Mucosa of descending colon (tissue), 3 donors: ENCODE measurements around the gene MAGI2. TPM values are rescaled to one million over a fixed set of nuclear protein-coding genes. Genes with fewer than 3 reads are reported as not detected.

Experiments used
- ATAC-seq: fragments of 200-7000 bp; cut with Tn5 transposase; one replicate; pipeline ENCODE4 v1.9.1; 2020; ENCODE audit warnings: mild to moderate bottlenecking, moderate library complexity
- DNase-seq, 3 donors: peaks; one replicate each; pipeline ENCODE4 v3.0.0-alpha.2; 2020
- H3K36me3 ChIP-seq: fragments of 200-600 bp; one replicate; pipeline ENCODE4 v1.8.0; 2021; ENCODE audit warnings: low read depth, mild to moderate bottlenecking
- H3K4me1 ChIP-seq: fragments of 200-600 bp; one replicate; pipeline ENCODE4 v1.8.0; 2021; ENCODE audit warnings: low read depth, mild to moderate bottlenecking
- H3K4me3 ChIP-seq: fragments of 200-600 bp; one replicate; pipeline ENCODE4 v1.8.0; 2021; ENCODE audit warnings: mild to moderate bottlenecking
- H3K9me3 ChIP-seq: fragments of 200-600 bp; one replicate; pipeline ENCODE4 v1.8.0; 2021; ENCODE audit warnings: mild to moderate bottlenecking
- intact Hi-C, 2 donors: fragments of 100-400 bp; cut with DNase I in 1 of 2; cut with micrococcal nuclease in 1 of 2; formaldehyde crosslinking; loops; one replicate each; pipeline versions ENCODE4 v1.11.0 to v1.11.1; 2022; cut with DNase I, micrococcal nuclease
- total RNA-seq, 3 donors: library from RNA; stranded (reverse); fragmentation: NEBNext Ultra II Directional in 2 of 3; extraction: Animal tissue kit (Norgen Biotek cat#: 25700) in 2 of 3; gene quantifications; one replicate each; pipeline versions ENCODE4 v1.2.1 to v1.2.4, GENCODE V29; 2021 to 2023
- TF ChIP-seq, protein P1 (sequence below): fragments of 200-600 bp; IDR thresholded peaks from one replicate; pipeline ENCODE4 v1.8.0; 2022; ENCODE audit warnings: antibody characterized with exemption, mild to moderate bottlenecking
- donor health status: DM: no; HTN: no; CAD: no; lungs with moderate emphysema.
- donor health status: DM: no; HTN: no; CAD: no.
- donor health status: DM: no; HTN: yes; CAD: no.

MAGI2 gene
- total RNA-seq, 3 donors from 2014 or later = 1.9 to 14.5 (median 2.7) TPM

DNA sequence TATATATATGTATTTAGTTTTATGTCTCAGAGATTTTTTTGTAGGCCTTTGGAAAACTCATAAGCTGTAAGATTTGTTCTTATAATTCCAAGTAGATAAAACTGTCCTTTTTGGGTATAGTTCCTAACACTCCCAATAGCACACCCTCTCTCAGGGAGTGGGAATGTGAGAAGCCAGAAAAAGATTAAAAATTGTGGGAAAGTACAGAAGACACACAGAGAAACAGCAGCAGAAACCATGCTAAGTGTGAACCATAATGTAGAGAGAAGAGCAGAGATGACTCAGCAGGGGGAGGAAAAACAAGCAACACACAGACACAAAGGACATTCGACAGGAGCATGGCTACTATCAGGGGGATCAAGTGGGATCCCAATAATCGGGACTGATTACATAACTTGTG is 401.6 kb downstream of the MAGI2 start:
- TF ChIP-seq, protein P1, sequence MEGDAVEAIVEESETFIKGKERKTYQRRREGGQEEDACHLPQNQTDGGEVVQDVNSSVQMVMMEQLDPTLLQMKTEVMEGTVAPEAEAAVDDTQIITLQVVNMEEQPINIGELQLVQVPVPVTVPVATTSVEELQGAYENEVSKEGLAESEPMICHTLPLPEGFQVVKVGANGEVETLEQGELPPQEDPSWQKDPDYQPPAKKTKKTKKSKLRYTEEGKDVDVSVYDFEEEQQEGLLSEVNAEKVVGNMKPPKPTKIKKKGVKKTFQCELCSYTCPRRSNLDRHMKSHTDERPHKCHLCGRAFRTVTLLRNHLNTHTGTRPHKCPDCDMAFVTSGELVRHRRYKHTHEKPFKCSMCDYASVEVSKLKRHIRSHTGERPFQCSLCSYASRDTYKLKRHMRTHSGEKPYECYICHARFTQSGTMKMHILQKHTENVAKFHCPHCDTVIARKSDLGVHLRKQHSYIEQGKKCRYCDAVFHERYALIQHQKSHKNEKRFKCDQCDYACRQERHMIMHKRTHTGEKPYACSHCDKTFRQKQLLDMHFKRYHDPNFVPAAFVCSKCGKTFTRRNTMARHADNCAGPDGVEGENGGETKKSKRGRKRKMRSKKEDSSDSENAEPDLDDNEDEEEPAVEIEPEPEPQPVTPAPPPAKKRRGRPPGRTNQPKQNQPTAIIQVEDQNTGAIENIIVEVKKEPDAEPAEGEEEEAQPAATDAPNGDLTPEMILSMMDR = no peak
- intact Hi-C loops = no loop called here
- DNase-seq = no peak
- no peak for ATAC-seq
- H3K4me3 ChIP-seq = no peak overlapping the region
- no peaks in the 10 kb centered on the region for H3K4me1 ChIP-seq
- H3K9me3 ChIP-seq = no peaks in the 10 kb centered on the region
- H3K36me3 ChIP-seq = no peaks in the 10 kb centered on the region

DNA sequence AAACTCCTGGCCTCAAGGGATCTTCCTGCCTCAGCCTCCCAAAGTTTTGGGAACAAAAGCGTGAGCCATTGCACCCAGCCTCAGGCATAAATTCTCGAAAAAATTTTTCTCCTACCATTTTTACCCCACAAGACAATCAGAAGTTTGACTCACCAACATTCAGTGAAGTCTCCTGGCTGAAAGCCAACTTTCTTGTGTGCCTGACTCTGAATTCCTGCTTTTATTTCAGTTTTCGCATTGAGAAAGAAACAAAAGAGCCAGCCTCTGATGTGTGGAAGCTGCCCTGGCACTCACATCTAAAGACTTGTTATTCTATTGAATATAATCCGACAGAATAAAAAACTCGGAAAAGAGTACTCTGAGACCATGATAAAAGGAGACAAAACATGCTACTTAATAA is 402.9 kb downstream of the MAGI2 start:
- no peak for ATAC-seq
- Histone ChIP-seq H3K4me1 (no peaks in the 10 kb centered on the region), H3K9me3 (no peaks in the 10 kb centered on the region), H3K4me3 (no peak overlapping the region), H3K36me3 (no peaks in the 10 kb centered on the region)
- intact Hi-C loops = no loop called here
- TF ChIP-seq, protein P1 = no peak
- no peak for DNase-seq

DNA sequence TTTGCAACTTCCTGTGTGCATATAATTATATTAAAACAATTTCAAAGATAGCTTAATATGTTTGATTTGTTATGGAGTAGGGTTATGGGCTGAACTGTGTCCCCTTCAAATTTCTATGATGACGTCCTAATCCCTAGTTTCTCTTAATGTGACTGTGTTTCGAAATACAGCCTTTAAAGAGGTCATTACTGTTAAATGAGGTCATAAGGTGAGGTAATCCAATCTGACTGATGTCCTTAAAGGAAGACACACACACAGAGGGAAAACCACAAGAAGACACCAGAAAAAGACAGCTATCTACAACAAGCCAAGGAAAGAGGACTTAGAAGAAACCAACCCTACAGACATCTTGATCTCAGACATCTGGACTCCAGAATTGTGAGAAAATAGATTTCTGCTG is 407.4 kb downstream of the MAGI2 start:
- H3K4me1 ChIP-seq = no peaks in the 10 kb centered on the region
- H3K4me3 ChIP-seq = no peak overlapping the region
- TF ChIP-seq, protein P1 = no peak
- intact Hi-C loops = no loop called here
- no peak for DNase-seq
- no peaks in the 10 kb centered on the region for H3K9me3 ChIP-seq
- ATAC-seq = no peak
- H3K36me3 ChIP-seq = no peaks in the 10 kb centered on the region

DNA sequence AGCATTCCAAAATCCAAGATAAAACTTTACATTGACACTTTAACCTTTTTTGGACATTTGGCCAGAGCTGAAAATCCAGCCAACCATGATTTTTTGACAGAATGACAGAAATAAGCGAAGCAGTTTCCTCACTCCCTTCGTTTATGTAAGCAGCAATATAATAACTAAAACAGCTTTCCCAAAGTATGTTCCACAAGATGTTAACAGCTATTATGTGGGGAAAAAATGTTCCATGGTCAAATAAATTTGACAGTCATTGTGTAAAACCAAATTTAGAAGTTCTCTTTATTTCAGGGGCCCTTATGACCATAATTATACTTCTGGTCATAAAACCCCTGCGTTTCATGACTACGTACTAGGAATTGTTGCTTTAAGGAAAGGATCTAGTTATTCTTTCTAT is 416.5 kb downstream of the MAGI2 start:
- Histone ChIP-seq H3K4me1 (no peaks in the 10 kb centered on the region), H3K36me3 (no peaks in the 10 kb centered on the region), H3K4me3 (no peak overlapping the region), H3K9me3 (no peaks in the 10 kb centered on the region)
- intact Hi-C loops = no loop called here
- no peak for ATAC-seq
- TF ChIP-seq, protein P1 = no peak
- no peak for DNase-seq

GRCh38 chr7:79036356-79036755 is 417.1 kb downstream of the MAGI2 start:
- DNase-seq (no peak), ATAC-seq (no peak)
- intact Hi-C loops = no loop called here
- Histone ChIP-seq H3K4me3 (no peak overlapping the region), H3K4me1 (no peaks in the 10 kb centered on the region), H3K36me3 (no peaks in the 10 kb centered on the region), H3K9me3 (no peaks in the 10 kb centered on the region)
- TF ChIP-seq, protein P1 = no peak

- H3K36me3 ChIP-seq = no peaks in the 10 kb centered on the region
- no peak for ATAC-seq
- TF ChIP-seq, protein P1 = no peak
- no peak overlapping the region for H3K4me3 ChIP-seq
- intact Hi-C loops = no loop called here
- no peaks in the 10 kb centered on the region for H3K4me1 ChIP-seq
- DNase-seq = no peak
- no peaks in the 10 kb centered on the region for H3K9me3 ChIP-seq
Measured at GRCh38 chr7:79035858-79036257, 417.6 kb downstream of the MAGI2 start.
